GM12875 (cell line): ENCODE measurements around the gene RAB31.
"Not testable (repeated sequence)": the region's sequence is repeated elsewhere in the genome, so short reads cannot be mapped to it uniquely, and the experiment has no call there.

Experiments
- H3K4me3 ChIP-seq: one replicate; pipeline ENCODE4 v1.5.1; 2011; ENCODE audit warnings: low read depth, low read length, control low read depth
- CTCF ChIP-seq: IDR thresholded peaks from 2 replicates; pipeline ENCODE4 v1.5.1; 2011; ENCODE audit warnings: low read depth, mild to moderate bottlenecking, control low read depth, inconsistent platforms, low read length, moderate library complexity, borderline replicate concordance; ENCODE audit not compliant: insufficient read depth

Gene RAB31

GRCh38 chr18:9887992-9888391 lies 179.9 kb downstream of the RAB31 start:
- TF ChIP-seq CTCF = no peak
- no peak overlapping the region for H3K4me3 ChIP-seq

GRCh38 chr18:9890196-9890595 lies 182.1 kb downstream of the RAB31 start:
- no peak overlapping the region for H3K4me3 ChIP-seq
- no peak for TF ChIP-seq CTCF

- no peak overlapping the region for H3K4me3 ChIP-seq
- no peak for TF ChIP-seq CTCF
These were observed 182.9 kb downstream of the RAB31 start for GRCh38 chr18:9890957-9891356.

- H3K4me3 ChIP-seq = not testable (repeated sequence)
These were observed 183.4 kb downstream of the RAB31 start for GRCh38 chr18:9891515-9891914.

- no peak for TF ChIP-seq CTCF
These were observed 186.5 kb downstream of the RAB31 start for GRCh38 chr18:9894454-9895068.

GRCh38 chr18:9897129-9897528 lies 189.0 kb downstream of the RAB31 start:
- no peak for TF ChIP-seq CTCF
- H3K4me3 ChIP-seq = no peak overlapping the region

More at GRCh38 chr18:9894454-9895068, 186.5 kb downstream of the RAB31 start:
- H3K4me3 ChIP-seq = no peak overlapping the region

- H3K4me3 ChIP-seq = not testable (repeated sequence)
These were observed 189.7 kb downstream of the RAB31 start for GRCh38 chr18:9897787-9898291.

- H3K4me3 ChIP-seq = no peak overlapping the region
- TF ChIP-seq CTCF = no peak
These were observed 190.9 kb downstream of the RAB31 start for GRCh38 chr18:9898792-9899549.

- H3K4me3 ChIP-seq = not testable (repeated sequence)
These were observed 191.4 kb downstream of the RAB31 start for GRCh38 chr18:9899550-9899930.
